ENCODE data around the gene GSTA1.
"Not testable (repeated sequence)": the region's sequence is repeated elsewhere in the genome, so short reads cannot be mapped to it uniquely, and the experiment has no call there.

Gene GSTA1

GRCh38 chr6:52803668-52804255 lies at the start of gene GSTA1:
TSS of gene GSTA1 (minus strand) at chr6:52803816. CDS start at chr6:52799267, 4,549 bp downstream.
- H3K4me1 ChIP-seq (ENCODE audit: control insufficient read depth in 5 of 5, insufficient read depth in 5 of 5, low read length in 5 of 5); H3K9me3 ChIP-seq (ENCODE audit: control insufficient read depth in 5 of 5, low read length in 5 of 5); H3K4me3 ChIP-seq (ENCODE audit: low read depth in 1 of 5, low read length in 5 of 5); H3K9ac ChIP-seq (ENCODE audit: low read length in 5 of 5); H3K36me3 ChIP-seq (ENCODE audit: control insufficient read depth in 5 of 5, insufficient read depth in 5 of 5, low read length in 5 of 5); H3K27ac ChIP-seq (ENCODE audit: low read depth, low read length); H3K27me3 ChIP-seq (ENCODE audit: control insufficient read depth in 5 of 5, insufficient read depth in 4 of 5, low read length in 5 of 5): not testable (repeated sequence)

- H3K9ac ChIP-seq (ENCODE audit: low read length in 5 of 5) = no peak overlapping the region
- no peak overlapping the region for H3K4me3 ChIP-seq (ENCODE audit: low read depth in 1 of 5, low read length in 5 of 5)
- H3K36me3 ChIP-seq (ENCODE audit: control insufficient read depth in 5 of 5, insufficient read depth in 5 of 5, low read length in 5 of 5) = no peaks in the 10 kb centered on the region
- H3K9me3 ChIP-seq (ENCODE audit: control insufficient read depth in 5 of 5, low read length in 5 of 5) = peaks cover 0 to 10% (median 6%) of the 10 kb centered on the region in 5 donors
- no peaks in the 10 kb centered on the region for H3K27me3 ChIP-seq (ENCODE audit: control insufficient read depth in 5 of 5, insufficient read depth in 4 of 5, low read length in 5 of 5)
- no peak overlapping the region for H3K27ac ChIP-seq (ENCODE audit: low read depth, low read length)
- H3K4me1 ChIP-seq (ENCODE audit: control insufficient read depth in 5 of 5, insufficient read depth in 5 of 5, low read length in 5 of 5) = no peaks in the 10 kb centered on the region
Observed at GRCh38 chr6:52849137-52849536, 45.5 kb upstream of the GSTA1 start.

GRCh38 chr6:52846002-52846401 lies 42.4 kb upstream of the GSTA1 start:
- Histone ChIP-seq H3K4me1 (ENCODE audit: control insufficient read depth in 5 of 5, insufficient read depth in 5 of 5, low read length in 5 of 5) (no peaks in the 10 kb centered on the region), H3K27ac (ENCODE audit: low read depth, low read length) (no peak overlapping the region), H3K27me3 (ENCODE audit: control insufficient read depth in 5 of 5, insufficient read depth in 4 of 5, low read length in 5 of 5) (no peaks in the 10 kb centered on the region), H3K36me3 (ENCODE audit: control insufficient read depth in 5 of 5, insufficient read depth in 5 of 5, low read length in 5 of 5) (no peaks in the 10 kb centered on the region), H3K9ac (ENCODE audit: low read length in 5 of 5) (no peak overlapping the region), H3K4me3 (ENCODE audit: low read depth in 1 of 5, low read length in 5 of 5) (no peak overlapping the region), H3K9me3 (ENCODE audit: control insufficient read depth in 5 of 5, low read length in 5 of 5) (peaks cover 0 to 10% (median 6%) of the 10 kb centered on the region in 5 donors)

GRCh38 chr6:52843605-52844004 lies 40.0 kb upstream of the GSTA1 start:
- Histone ChIP-seq H3K4me1 (ENCODE audit: control insufficient read depth in 5 of 5, insufficient read depth in 5 of 5, low read length in 5 of 5) (no peaks in the 10 kb centered on the region), H3K9me3 (ENCODE audit: control insufficient read depth in 5 of 5, low read length in 5 of 5) (peaks cover 0 to 6% (median under 1%) of the 10 kb centered on the region in 5 donors), H3K4me3 (ENCODE audit: low read depth in 1 of 5, low read length in 5 of 5) (no peak overlapping the region), H3K27ac (ENCODE audit: low read depth, low read length) (no peak overlapping the region), H3K36me3 (ENCODE audit: control insufficient read depth in 5 of 5, insufficient read depth in 5 of 5, low read length in 5 of 5) (no peaks in the 10 kb centered on the region), H3K9ac (ENCODE audit: low read length in 5 of 5) (no peak overlapping the region), H3K27me3 (ENCODE audit: control insufficient read depth in 5 of 5, insufficient read depth in 4 of 5, low read length in 5 of 5) (no peaks in the 10 kb centered on the region)

GRCh38 chr6:52840763-52841585 lies 37.4 kb upstream of the GSTA1 start, which contains the start of gene GSTA5:
TSS of gene GSTA5 (minus strand) at chr6:52840813.
- Histone ChIP-seq H3K36me3 (ENCODE audit: control insufficient read depth in 5 of 5, insufficient read depth in 5 of 5, low read length in 5 of 5) (no peaks in the 10 kb centered on the region), H3K4me3 (ENCODE audit: low read depth in 1 of 5, low read length in 5 of 5) (no peak within 1 kb of the TSS), H3K9me3 (ENCODE audit: control insufficient read depth in 5 of 5, low read length in 5 of 5) (no peaks in the 10 kb centered on the region), H3K27me3 (ENCODE audit: control insufficient read depth in 5 of 5, insufficient read depth in 4 of 5, low read length in 5 of 5) (no peaks in the 10 kb centered on the region), H3K27ac (ENCODE audit: low read depth, low read length) (no peak within 1 kb of the TSS), H3K9ac (ENCODE audit: low read length in 5 of 5) (no peak within 1 kb of the TSS), H3K4me1 (ENCODE audit: control insufficient read depth in 5 of 5, insufficient read depth in 5 of 5, low read length in 5 of 5) (no peaks in the 10 kb centered on the region)

- H3K9me3 ChIP-seq (ENCODE audit: control insufficient read depth in 5 of 5, low read length in 5 of 5) = no peaks in the 10 kb centered on the region
- H3K36me3 ChIP-seq (ENCODE audit: control insufficient read depth in 5 of 5, insufficient read depth in 5 of 5, low read length in 5 of 5) = no peaks in the 10 kb centered on the region
- H3K27me3 ChIP-seq (ENCODE audit: control insufficient read depth in 5 of 5, insufficient read depth in 4 of 5, low read length in 5 of 5) = peaks cover 0 to 5% (median 0%) of the 10 kb centered on the region in 5 donors
- H3K4me1 ChIP-seq (ENCODE audit: control insufficient read depth in 5 of 5, insufficient read depth in 5 of 5, low read length in 5 of 5) = no peaks in the 10 kb centered on the region
- no peak overlapping the region for H3K4me3 ChIP-seq (ENCODE audit: low read depth in 1 of 5, low read length in 5 of 5)
- H3K27ac ChIP-seq (ENCODE audit: low read depth, low read length) = no peak overlapping the region
- no peak overlapping the region for H3K9ac ChIP-seq (ENCODE audit: low read length in 5 of 5)
Observed at GRCh38 chr6:52839124-52840055, 35.8 kb upstream of the GSTA1 start.

- Histone ChIP-seq H3K36me3 (ENCODE audit: control insufficient read depth in 5 of 5, insufficient read depth in 5 of 5, low read length in 5 of 5) (no peaks in the 10 kb centered on the region), H3K9me3 (ENCODE audit: control insufficient read depth in 5 of 5, low read length in 5 of 5) (no peaks in the 10 kb centered on the region), H3K4me1 (ENCODE audit: control insufficient read depth in 5 of 5, insufficient read depth in 5 of 5, low read length in 5 of 5) (no peaks in the 10 kb centered on the region), H3K27ac (ENCODE audit: low read depth, low read length) (no peak overlapping the region), H3K27me3 (ENCODE audit: control insufficient read depth in 5 of 5, insufficient read depth in 4 of 5, low read length in 5 of 5) (peaks cover 0 to 5% (median 0%) of the 10 kb centered on the region in 5 donors), H3K4me3 (ENCODE audit: low read depth in 1 of 5, low read length in 5 of 5) (no peak overlapping the region), H3K9ac (ENCODE audit: low read length in 5 of 5) (no peak overlapping the region)
Observed at GRCh38 chr6:52834481-52834880, 30.9 kb upstream of the GSTA1 start.

GRCh38 chr6:52830869-52831268 lies 27.3 kb upstream of the GSTA1 start:
- not testable (repeated sequence) for H3K9me3 ChIP-seq (ENCODE audit: control insufficient read depth in 5 of 5, low read length in 5 of 5); H3K36me3 ChIP-seq (ENCODE audit: control insufficient read depth in 5 of 5, insufficient read depth in 5 of 5, low read length in 5 of 5); H3K27ac ChIP-seq (ENCODE audit: low read depth, low read length)

GRCh38 chr6:52829046-52829817 lies 25.6 kb upstream of the GSTA1 start:
- Histone ChIP-seq H3K4me1 (ENCODE audit: control insufficient read depth in 5 of 5, insufficient read depth in 5 of 5, low read length in 5 of 5) (no peaks in the 10 kb centered on the region), H3K27ac (ENCODE audit: low read depth, low read length) (no peak overlapping the region), H3K36me3 (ENCODE audit: control insufficient read depth in 5 of 5, insufficient read depth in 5 of 5, low read length in 5 of 5) (no peaks in the 10 kb centered on the region), H3K27me3 (ENCODE audit: control insufficient read depth in 5 of 5, insufficient read depth in 4 of 5, low read length in 5 of 5) (no peaks in the 10 kb centered on the region), H3K9ac (ENCODE audit: low read length in 5 of 5) (no peak overlapping the region), H3K4me3 (ENCODE audit: low read depth in 1 of 5, low read length in 5 of 5) (no peak overlapping the region), H3K9me3 (ENCODE audit: control insufficient read depth in 5 of 5, low read length in 5 of 5) (no peaks in the 10 kb centered on the region)

More at GRCh38 chr6:52830869-52831268, 27.3 kb upstream of the GSTA1 start:
- not testable (repeated sequence) for H3K9ac ChIP-seq (ENCODE audit: low read length in 5 of 5); H3K4me1 ChIP-seq (ENCODE audit: control insufficient read depth in 5 of 5, insufficient read depth in 5 of 5, low read length in 5 of 5); H3K27me3 ChIP-seq (ENCODE audit: control insufficient read depth in 5 of 5, insufficient read depth in 4 of 5, low read length in 5 of 5); H3K4me3 ChIP-seq (ENCODE audit: low read depth in 1 of 5, low read length in 5 of 5)

Data from subcutaneous abdominal adipose tissue (tissue), 5 donors.